Epithelial cell of esophagus (primary cell): Measurements from ENCODE around the gene TEX36.
"Not testable (repeated sequence)": the region's sequence is repeated elsewhere in the genome, so short reads cannot be mapped to it uniquely, and the experiment has no call there.

Source experiments
- DNase-seq: peaks from one replicate; pipeline ENCODE4 v3.0.0; 2010; ENCODE audit warnings: low read depth
- H3K4me3 ChIP-seq: 2 replicates; pipeline ENCODE4 v1.5.1; 2011; ENCODE audit warnings: mild to moderate bottlenecking, low read length, control low read depth
- TF ChIP-seq, protein P1 (sequence below): IDR thresholded peaks from 2 replicates; pipeline ENCODE4 v1.5.1; 2011; ENCODE audit warnings: low read depth, mild to moderate bottlenecking, low read length, control low read depth, inconsistent platforms; ENCODE audit not compliant: insufficient read depth; ENCODE audit errors: missing control alignments

TEX36 gene

DNA sequence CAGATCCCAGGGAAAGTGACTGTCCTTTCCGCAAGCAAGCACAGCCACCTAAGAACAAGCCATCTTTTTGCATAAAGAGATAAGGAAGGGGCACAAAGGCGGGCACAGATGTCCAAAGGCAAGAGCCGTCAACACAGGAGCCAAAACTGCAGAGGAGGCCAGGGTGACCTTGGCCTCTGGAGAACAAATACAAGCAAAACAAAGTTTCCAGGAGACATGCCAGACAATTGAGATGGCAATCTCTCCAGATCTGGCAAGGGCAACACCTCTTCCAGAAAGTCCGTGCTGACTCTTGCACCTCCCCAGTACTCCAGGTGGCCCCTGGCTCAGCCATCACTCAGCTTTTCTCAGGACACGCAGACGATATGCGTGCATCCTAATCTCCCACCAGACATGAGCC lies 58.2 kb downstream of the TEX36 start:
- TF ChIP-seq, protein P1, sequence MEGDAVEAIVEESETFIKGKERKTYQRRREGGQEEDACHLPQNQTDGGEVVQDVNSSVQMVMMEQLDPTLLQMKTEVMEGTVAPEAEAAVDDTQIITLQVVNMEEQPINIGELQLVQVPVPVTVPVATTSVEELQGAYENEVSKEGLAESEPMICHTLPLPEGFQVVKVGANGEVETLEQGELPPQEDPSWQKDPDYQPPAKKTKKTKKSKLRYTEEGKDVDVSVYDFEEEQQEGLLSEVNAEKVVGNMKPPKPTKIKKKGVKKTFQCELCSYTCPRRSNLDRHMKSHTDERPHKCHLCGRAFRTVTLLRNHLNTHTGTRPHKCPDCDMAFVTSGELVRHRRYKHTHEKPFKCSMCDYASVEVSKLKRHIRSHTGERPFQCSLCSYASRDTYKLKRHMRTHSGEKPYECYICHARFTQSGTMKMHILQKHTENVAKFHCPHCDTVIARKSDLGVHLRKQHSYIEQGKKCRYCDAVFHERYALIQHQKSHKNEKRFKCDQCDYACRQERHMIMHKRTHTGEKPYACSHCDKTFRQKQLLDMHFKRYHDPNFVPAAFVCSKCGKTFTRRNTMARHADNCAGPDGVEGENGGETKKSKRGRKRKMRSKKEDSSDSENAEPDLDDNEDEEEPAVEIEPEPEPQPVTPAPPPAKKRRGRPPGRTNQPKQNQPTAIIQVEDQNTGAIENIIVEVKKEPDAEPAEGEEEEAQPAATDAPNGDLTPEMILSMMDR, result no peak

DNA sequence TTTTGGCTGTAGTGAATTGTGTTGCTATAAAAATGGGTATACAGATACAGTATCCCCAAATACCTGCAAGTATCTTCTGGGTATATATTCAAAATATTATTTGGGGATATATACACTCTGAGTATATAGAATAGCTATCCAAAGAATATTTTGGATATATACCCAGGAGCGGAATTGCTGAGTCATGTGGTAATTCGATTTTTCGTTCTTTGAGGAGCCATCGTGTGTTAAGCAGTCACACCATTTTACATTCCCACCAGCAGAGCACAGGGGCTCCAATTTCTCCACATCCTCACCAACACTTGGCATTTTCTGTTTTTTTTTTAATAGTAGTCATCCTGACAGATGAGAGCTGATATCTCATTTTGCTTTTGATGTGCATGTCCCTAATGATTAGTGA lies 61.9 kb downstream of the TEX36 start:
- no peak for DNase-seq
- H3K4me3 ChIP-seq, result no peak overlapping the region
- TF ChIP-seq, protein P1, result no peak

More for the DNA sequence above, 58.2 kb downstream of the TEX36 start:
- DNase-seq, result no peak
- no peak overlapping the region for H3K4me3 ChIP-seq

DNA sequence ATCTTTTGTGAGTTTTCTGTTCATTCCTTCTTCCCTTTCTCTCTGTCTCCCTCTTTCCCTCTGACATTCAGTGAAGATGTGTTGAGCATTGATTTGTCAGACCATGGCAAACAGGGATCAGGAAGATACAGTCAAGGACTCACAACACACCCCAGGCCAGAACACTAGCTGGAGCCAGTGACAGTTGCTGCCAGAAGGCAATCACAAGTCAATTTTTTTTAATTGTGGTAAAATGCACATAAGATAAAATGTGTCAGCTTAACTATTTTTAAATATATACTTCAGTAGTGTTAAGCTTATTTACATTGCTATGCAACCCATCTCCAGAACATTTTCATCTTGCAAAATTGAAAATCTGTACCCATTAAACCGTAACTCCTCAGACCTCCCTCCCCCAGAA lies 62.6 kb downstream of the TEX36 start:
- no peak for DNase-seq
- H3K4me3 ChIP-seq, result no peak overlapping the region
- TF ChIP-seq, protein P1, result no peak

DNA sequence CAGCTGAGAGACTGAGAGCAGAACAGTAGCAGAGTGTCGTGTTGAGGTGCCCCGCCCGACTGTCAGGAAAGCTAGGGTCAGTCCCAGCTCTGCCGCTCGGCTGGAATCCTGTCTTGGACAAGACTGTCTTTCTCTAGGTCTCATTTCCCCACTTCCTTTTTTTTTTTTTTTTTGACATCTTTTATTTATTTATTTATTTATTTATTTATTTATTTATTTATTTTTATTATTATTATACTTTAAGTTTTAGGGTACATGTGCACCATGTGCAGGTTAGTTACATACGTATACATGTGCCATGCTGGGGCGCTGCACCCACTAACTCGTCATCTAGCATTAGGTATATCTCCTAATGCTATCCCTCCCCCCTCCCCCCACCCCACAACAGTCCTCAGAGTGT lies 69.9 kb downstream of the TEX36 start:
- H3K4me3 ChIP-seq, DNase-seq: not testable (repeated sequence)

DNA sequence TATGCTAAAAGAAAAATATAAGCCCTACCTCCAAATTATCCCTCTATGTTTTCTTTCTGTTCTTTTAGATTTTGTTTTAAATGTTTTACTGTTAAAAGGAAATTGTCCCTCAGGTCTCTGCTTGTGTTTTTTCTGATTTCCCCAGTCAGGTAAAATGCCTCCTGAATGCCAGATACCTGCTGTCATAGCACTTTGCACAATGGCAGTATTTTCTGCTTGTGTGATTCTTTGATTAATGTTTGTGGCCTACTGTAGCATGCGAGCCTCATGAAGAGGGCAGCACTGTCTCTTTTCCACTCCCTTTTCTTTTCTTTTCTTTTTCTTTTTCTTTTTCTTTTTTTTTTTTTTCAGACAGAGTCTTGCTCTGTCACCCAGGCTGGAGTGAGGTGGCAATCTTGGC lies 71.2 kb downstream of the TEX36 start:
- TF ChIP-seq, protein P1, result no peak
- no peak overlapping the region for H3K4me3 ChIP-seq

DNA sequence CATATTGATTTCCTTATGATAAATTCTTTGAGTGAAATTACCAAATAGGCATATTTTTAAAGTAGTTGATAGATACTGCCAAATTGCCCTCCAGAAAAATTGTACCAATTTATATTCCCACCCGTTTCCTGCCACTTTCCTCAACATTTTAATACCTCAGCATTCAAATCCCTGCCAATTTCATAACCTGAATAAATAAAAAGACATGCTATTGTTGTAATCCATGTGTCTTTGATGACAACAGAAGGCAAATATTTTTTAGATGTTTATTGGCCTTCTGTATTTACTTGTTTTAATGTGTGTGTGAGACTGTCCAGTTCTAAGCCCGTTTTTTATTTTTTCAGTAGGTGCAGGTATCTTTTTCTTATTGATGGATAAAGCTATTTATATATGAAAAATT lies 71.7 kb downstream of the TEX36 start:
- no peak for DNase-seq
- TF ChIP-seq, protein P1, result no peak
- no peak overlapping the region for H3K4me3 ChIP-seq

More for the DNA sequence above, 71.2 kb downstream of the TEX36 start:
- DNase-seq, result no peak

DNA sequence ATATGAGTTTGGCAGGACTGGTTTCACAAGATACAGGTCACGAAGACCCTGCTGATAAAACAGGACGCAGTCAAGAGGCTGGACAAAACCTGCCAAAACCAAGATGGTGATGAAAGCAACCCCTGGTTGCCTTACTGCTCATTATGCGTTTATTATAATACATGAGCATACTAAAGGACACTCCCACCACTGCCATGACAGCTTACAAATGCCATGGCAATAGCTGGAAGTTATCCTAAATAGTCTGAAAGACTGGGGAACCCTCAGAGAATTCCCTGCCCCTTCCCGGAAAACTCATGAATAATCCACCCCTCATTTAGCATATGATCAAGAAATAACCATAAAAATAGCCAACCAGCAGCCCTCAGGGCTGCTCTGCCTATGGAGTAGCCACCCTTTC lies 73.1 kb downstream of the TEX36 start:
- TF ChIP-seq, protein P1, result no peak
- no peak overlapping the region for H3K4me3 ChIP-seq
- DNase-seq, result no peak

DNA sequence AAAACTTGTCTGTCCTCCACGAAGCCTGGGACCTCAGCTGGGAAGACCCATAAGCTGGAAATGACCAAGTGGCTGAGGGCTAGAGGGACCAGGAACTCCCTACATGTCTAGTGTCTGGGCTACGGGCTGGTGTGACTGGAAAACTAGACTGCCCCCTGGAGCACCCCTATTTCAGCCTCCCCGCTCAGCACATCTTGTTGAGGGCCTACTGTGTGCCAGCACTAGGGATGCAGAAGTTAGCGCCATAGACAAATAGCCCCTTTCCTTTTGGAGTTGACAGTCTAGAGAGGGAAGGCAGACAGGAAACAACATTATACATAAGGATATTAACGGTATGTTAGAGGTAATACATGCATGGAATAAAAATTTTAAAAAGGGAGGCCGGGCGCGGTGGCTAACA lies 74.5 kb downstream of the TEX36 start:
- TF ChIP-seq, protein P1, result no peak
- H3K4me3 ChIP-seq, result no peak overlapping the region
- DNase-seq, result no peak
